ENCODE measurements around the gene CDH4. TPM values are rescaled to one million over a fixed set of nuclear protein-coding genes. Genes with fewer than 3 reads are reported as not detected.

Gene CDH4
- total RNA-seq, 1 experiment from 2014 or later, result not detected

GRCh38 chr20:61771805-61772350, 519.8 kb downstream of the CDH4 start:
- TF ChIP-seq REST (IDR thresholded peaks at IDR 0.05; ENCODE audit: insufficient read depth in 1 of 2, low read depth in 2 of 2, low read length in 1 of 2) (no peak), SIN3A (IDR thresholded peaks at IDR 0.05; ENCODE audit: borderline replicate concordance, insufficient read depth, low read depth, low read length) (no peak), POLR2AphosphoS5 (IDR thresholded peaks at IDR 0.05; ENCODE audit: low read depth, low read length) (no peak), TCF7L2 (IDR thresholded peaks at IDR 0.05; ENCODE audit: low read depth, low read length) (no peak), CTCF (IDR thresholded peaks at IDR 0.05) (no peak)
- H3K4me1 ChIP-seq (ENCODE audit: control insufficient read depth, insufficient read depth, low read length), result no peaks in the 10 kb centered on the region
- CTCF ChIA-PET, result no interaction called here
- POLR2A ChIA-PET, result interaction anchor here (0.5 kb wide), 1 partner anchor 411 kb away, joined by 3 read pairs; the partner anchor contains the start of gene MTG2
- DNase-seq (ENCODE audit: low read depth, low spot score), result no peak
- H3K27me3 ChIP-seq (ENCODE audit: control insufficient read depth, insufficient read depth, low read length), result peaks cover 9% of the 10 kb centered on the region
- BruUV-seq (replicated peaks), result no TSS peak
- no peak for ATAC-seq
- H3K9me3 ChIP-seq (ENCODE audit: control insufficient read depth, insufficient read depth, low read depth, low read length), result no peaks in the 10 kb centered on the region
- in situ Hi-C loops (cut with HindIII; ENCODE audit: low pct_unique_long_range_greater_than_20kb, low sequenced_read_pairs) (no loop called here), intact Hi-C loops (cut with micrococcal nuclease; ENCODE audit: unreplicated experiment) (no loop called here)
- H3K27ac ChIP-seq (ENCODE audit: low read length), result no peak overlapping the region
- no peaks in the 10 kb centered on the region for H3K36me3 ChIP-seq (ENCODE audit: control insufficient read depth, insufficient read depth, low read length)
- H3K4me3 ChIP-seq (ENCODE audit: low read depth in 2 of 2, low read length in 2 of 2), result no peak overlapping the region

- no peak for ATAC-seq
- Histone ChIP-seq H3K36me3 (ENCODE audit: control insufficient read depth, insufficient read depth, low read length) (no peaks in the 10 kb centered on the region), H3K27me3 (ENCODE audit: control insufficient read depth, insufficient read depth, low read length) (peaks cover 9% of the 10 kb centered on the region), H3K4me1 (ENCODE audit: control insufficient read depth, insufficient read depth, low read length) (no peaks in the 10 kb centered on the region), H3K9me3 (ENCODE audit: control insufficient read depth, insufficient read depth, low read depth, low read length) (no peaks in the 10 kb centered on the region), H3K4me3 (ENCODE audit: low read depth in 2 of 2, low read length in 2 of 2) (no peak overlapping the region), H3K27ac (ENCODE audit: low read length) (no peak overlapping the region)
- ChIA-PET CTCF (no interaction called here), POLR2A (no interaction called here)
- no peak for TF ChIP-seq POLR2AphosphoS5 (IDR thresholded peaks at IDR 0.05; ENCODE audit: low read depth, low read length)
- no peak for TF ChIP-seq CTCF (IDR thresholded peaks at IDR 0.05)
- TF ChIP-seq SIN3A (IDR thresholded peaks at IDR 0.05; ENCODE audit: borderline replicate concordance, insufficient read depth, low read depth, low read length), result no peak
- TF ChIP-seq TCF7L2 (IDR thresholded peaks at IDR 0.05; ENCODE audit: low read depth, low read length), result no peak
- no peak for TF ChIP-seq REST (IDR thresholded peaks at IDR 0.05; ENCODE audit: insufficient read depth in 1 of 2, low read depth in 2 of 2, low read length in 1 of 2)
- no TSS peak for BruUV-seq (replicated peaks)
- in situ Hi-C loops (cut with HindIII; ENCODE audit: low pct_unique_long_range_greater_than_20kb, low sequenced_read_pairs) (no loop called here), intact Hi-C loops (cut with micrococcal nuclease; ENCODE audit: unreplicated experiment) (no loop called here)
- DNase-seq (ENCODE audit: low read depth, low spot score), result no peak
Observed at GRCh38 chr20:61772828-61773631, 521.0 kb downstream of the CDH4 start.
